Measurements from ENCODE around the gene SNN.

DNA sequence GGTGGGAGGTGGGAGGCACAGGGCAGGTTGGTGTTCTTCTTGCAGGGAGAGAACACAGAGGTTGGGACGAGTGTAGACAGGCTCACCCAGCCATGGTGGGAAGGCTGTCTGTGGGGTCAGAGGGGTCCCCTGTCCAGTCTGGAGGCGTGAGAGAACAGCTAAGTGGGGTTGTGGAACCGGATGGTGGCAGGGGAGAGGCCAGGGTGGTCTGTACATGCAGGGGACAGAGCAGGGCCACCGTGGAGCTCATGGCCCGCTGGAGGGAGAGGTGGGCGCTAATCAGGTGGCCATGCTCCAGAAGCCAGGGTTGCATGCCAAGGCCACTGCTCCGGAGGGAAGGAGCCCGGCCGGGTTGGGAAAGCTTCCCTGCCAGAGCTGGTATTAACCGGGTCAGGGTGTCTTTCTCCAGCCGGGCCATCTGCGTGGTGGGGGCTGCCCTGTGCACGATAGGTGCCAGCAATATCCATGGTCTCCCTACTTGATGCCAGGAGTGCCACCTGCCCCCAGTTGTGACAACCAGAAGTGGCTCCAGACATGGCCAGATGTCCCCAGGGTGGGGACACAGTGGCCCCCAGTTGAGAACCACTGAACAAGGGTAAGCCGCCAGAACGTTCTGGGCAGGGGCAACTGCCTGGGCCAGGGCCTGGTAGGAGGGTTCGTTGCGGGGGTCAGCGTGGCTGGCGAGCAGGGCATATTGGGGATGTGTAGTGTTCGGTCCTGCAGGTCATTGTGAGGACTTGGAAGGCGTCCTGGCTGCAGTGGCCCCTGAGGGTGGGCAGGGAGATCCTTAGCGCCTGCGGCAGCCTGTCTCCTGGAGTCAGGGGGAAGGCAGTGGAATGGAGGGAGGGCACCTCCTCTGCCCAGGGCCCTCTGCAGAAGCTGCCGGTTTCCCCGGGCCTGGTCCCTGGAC is 5.1 kb downstream of the SNN start:
- TF ChIP-seq, protein P1, sequence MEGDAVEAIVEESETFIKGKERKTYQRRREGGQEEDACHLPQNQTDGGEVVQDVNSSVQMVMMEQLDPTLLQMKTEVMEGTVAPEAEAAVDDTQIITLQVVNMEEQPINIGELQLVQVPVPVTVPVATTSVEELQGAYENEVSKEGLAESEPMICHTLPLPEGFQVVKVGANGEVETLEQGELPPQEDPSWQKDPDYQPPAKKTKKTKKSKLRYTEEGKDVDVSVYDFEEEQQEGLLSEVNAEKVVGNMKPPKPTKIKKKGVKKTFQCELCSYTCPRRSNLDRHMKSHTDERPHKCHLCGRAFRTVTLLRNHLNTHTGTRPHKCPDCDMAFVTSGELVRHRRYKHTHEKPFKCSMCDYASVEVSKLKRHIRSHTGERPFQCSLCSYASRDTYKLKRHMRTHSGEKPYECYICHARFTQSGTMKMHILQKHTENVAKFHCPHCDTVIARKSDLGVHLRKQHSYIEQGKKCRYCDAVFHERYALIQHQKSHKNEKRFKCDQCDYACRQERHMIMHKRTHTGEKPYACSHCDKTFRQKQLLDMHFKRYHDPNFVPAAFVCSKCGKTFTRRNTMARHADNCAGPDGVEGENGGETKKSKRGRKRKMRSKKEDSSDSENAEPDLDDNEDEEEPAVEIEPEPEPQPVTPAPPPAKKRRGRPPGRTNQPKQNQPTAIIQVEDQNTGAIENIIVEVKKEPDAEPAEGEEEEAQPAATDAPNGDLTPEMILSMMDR (IDR thresholded peaks at IDR 0.05) = no peak
- no peak for TF ChIP-seq EZH2 (IDR thresholded peaks at IDR 0.05; ENCODE audit: borderline replicate concordance, insufficient read depth, low read depth, low read length, poor library complexity, severe bottlenecking)

Data from B cell (primary cell).